Heart left ventricle (tissue), 13 donors: ENCODE results near the gene SYTL2.

Experiments used
- POLR2A ChIP-seq, 2 donors: fragments of 450-650 bp; IDR thresholded peaks; one replicate each; pipeline ENCODE4 v1.6.1; 2017; ENCODE audit warnings: antibody characterized with exemption in 2 of 2, mild to moderate bottlenecking in 2 of 2, moderate library complexity in 2 of 2
- TF ChIP-seq, protein P1 (sequence below), 12 donors: fragments of 200-600 bp; sonication (generic) in 4 of 12; IDR thresholded peaks; one replicate each; pipeline versions ENCODE4 v1.5.0 to v1.8.0; 2018 to 2022; ENCODE audit warnings: antibody characterized with exemption in 12 of 12, mild to moderate bottlenecking in 5 of 12
- donor health status: ischemic (EF 13 %, LVEDD 7.1; RV severe dilation, severe dysfunction).
- donor health status: DM: no; HTN: yes; CAD: no.
- donor health status: DM: no; HTN: no; CAD: no.
- donor health status: ischemic (EF 25% LVEDD 6.9; RV normal size, moderate dysfunction).
- donor health status: ischemic (EF 25% LVEDD 5.7; RV mildly dilated, moderate dysfunction).
- donor health status: ischemic (EF 35%, LVEDD 5.7; RV mildly dilated, moderate dysfunction).
- donor health status: nonischemic (EF 11% LVEDD 7.7; RV severe dilation, severe dysfunction).
- donor health status: DM: yes; HTN: yes; CAD: no.
- donor health status: PGD.
- donor health status: ischemic (EF 29% LVEDD 5.4; RV normal size, mild dysfunction).
- donor health status: nonischemic (EF 23%, LVEDD 6.1; RV moderate dilation, normal function).

- TF ChIP-seq, protein P1, sequence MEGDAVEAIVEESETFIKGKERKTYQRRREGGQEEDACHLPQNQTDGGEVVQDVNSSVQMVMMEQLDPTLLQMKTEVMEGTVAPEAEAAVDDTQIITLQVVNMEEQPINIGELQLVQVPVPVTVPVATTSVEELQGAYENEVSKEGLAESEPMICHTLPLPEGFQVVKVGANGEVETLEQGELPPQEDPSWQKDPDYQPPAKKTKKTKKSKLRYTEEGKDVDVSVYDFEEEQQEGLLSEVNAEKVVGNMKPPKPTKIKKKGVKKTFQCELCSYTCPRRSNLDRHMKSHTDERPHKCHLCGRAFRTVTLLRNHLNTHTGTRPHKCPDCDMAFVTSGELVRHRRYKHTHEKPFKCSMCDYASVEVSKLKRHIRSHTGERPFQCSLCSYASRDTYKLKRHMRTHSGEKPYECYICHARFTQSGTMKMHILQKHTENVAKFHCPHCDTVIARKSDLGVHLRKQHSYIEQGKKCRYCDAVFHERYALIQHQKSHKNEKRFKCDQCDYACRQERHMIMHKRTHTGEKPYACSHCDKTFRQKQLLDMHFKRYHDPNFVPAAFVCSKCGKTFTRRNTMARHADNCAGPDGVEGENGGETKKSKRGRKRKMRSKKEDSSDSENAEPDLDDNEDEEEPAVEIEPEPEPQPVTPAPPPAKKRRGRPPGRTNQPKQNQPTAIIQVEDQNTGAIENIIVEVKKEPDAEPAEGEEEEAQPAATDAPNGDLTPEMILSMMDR (IDR thresholded peaks at IDR 0.05): no peak
- TF ChIP-seq POLR2A (IDR thresholded peaks at IDR 0.05): no peak
These were observed 105.1 kb downstream of the SYTL2 start for GRCh38 chr11:85705800-85706199.
